Measurements from ENCODE around the gene THY1. TPM values are rescaled to one million over a fixed set of nuclear protein-coding genes. Genes with fewer than 3 reads are reported as not detected.

Gene THY1
- polyA plus RNA-seq, 1 donor from 2014 or later, result 98.3 TPM

GRCh38 chr11:119377112-119377901 lies 45.7 kb downstream of the THY1 start:
- Histone ChIP-seq H3K9me3 (ENCODE audit: low read length) (no peaks in the 10 kb centered on the region), H3K79me2 (replicated peaks; ENCODE audit: insufficient read depth, low read length) (no peaks in the 10 kb centered on the region), H3K9me2 (ENCODE audit: insufficient read depth, low read length) (no peaks in the 10 kb centered on the region), H3K27ac (ENCODE audit: low read length) (no peak overlapping the region), H4K20me1 (ENCODE audit: insufficient read depth) (no peaks in the 10 kb centered on the region), H3K4me3 (ENCODE audit: low read length) (no peak overlapping the region), H2AFZ (ENCODE audit: low read depth, low read length) (no peak overlapping the region), H3K27me3 (ENCODE audit: insufficient read depth, low read depth, low read length) (peaks cover 10% of the 10 kb centered on the region), H3F3A (ENCODE audit: insufficient read depth, low read length, poor library complexity, severe bottlenecking) (no peaks in the 10 kb centered on the region), H3K4me2 (ENCODE audit: low read length) (no peak overlapping the region), H3K36me3 (ENCODE audit: insufficient read depth, low read length) (no peaks in the 10 kb centered on the region), H3K9ac (ENCODE audit: low read length) (no peak overlapping the region)
- TF ChIP-seq SMC3 (conservative IDR thresholded peaks at IDR 0.05; ENCODE audit: poor library complexity) (no peak), CTCF (IDR thresholded peaks at IDR 0.05; ENCODE audit: poor library complexity, severe bottlenecking) (no peak), REST (IDR thresholded peaks at IDR 0.05; ENCODE audit: borderline replicate concordance) (no peak), POLR2AphosphoS5 (IDR thresholded peaks at IDR 0.05) (no peak), MXI1 (conservative IDR thresholded peaks at IDR 0.05; ENCODE audit: poor library complexity, severe bottlenecking) (no peak), TAF1 (IDR thresholded peaks at IDR 0.05; ENCODE audit: low read depth) (no peak), EZH2 (IDR thresholded peaks at IDR 0.05; ENCODE audit: borderline replicate concordance, insufficient read depth, low read length, poor library complexity, severe bottlenecking) (no peak), EP300 (conservative IDR thresholded peaks at IDR 0.05; ENCODE audit: poor library complexity, severe bottlenecking) (no peak), RAD21 (conservative IDR thresholded peaks at IDR 0.05) (no peak)

GRCh38 chr11:119376197-119376847 lies 46.6 kb downstream of the THY1 start:
- no peaks in the 10 kb centered on the region for H3F3A ChIP-seq (ENCODE audit: insufficient read depth, low read length, poor library complexity, severe bottlenecking)
- H3K9ac ChIP-seq (ENCODE audit: low read length), result no peak overlapping the region
- no peaks in the 10 kb centered on the region for H3K9me2 ChIP-seq (ENCODE audit: insufficient read depth, low read length)
- H3K4me3 ChIP-seq (ENCODE audit: low read length), result no peak overlapping the region
- H3K79me2 ChIP-seq (replicated peaks; ENCODE audit: insufficient read depth, low read length), result no peaks in the 10 kb centered on the region
- H3K36me3 ChIP-seq (ENCODE audit: insufficient read depth, low read length), result no peaks in the 10 kb centered on the region
- no peak overlapping the region for H2AFZ ChIP-seq (ENCODE audit: low read depth, low read length)
- H3K27me3 ChIP-seq (ENCODE audit: insufficient read depth, low read depth, low read length), result peaks cover 10% of the 10 kb centered on the region
- H3K9me3 ChIP-seq (ENCODE audit: low read length), result no peaks in the 10 kb centered on the region
- no peak overlapping the region for H3K4me2 ChIP-seq (ENCODE audit: low read length)
- no peak overlapping the region for H3K27ac ChIP-seq (ENCODE audit: low read length)
- TF ChIP-seq SMC3 (conservative IDR thresholded peaks at IDR 0.05; ENCODE audit: poor library complexity), result no peak
- no peak for TF ChIP-seq POLR2AphosphoS5 (IDR thresholded peaks at IDR 0.05)
- TF ChIP-seq EZH2 (IDR thresholded peaks at IDR 0.05; ENCODE audit: borderline replicate concordance, insufficient read depth, low read length, poor library complexity, severe bottlenecking), result no peak
- no peak for TF ChIP-seq REST (IDR thresholded peaks at IDR 0.05; ENCODE audit: borderline replicate concordance)
- no peak for TF ChIP-seq MXI1 (conservative IDR thresholded peaks at IDR 0.05; ENCODE audit: poor library complexity, severe bottlenecking)
- no peak for TF ChIP-seq TAF1 (IDR thresholded peaks at IDR 0.05; ENCODE audit: low read depth)
- no peak for TF ChIP-seq RAD21 (conservative IDR thresholded peaks at IDR 0.05)
- TF ChIP-seq CTCF (IDR thresholded peaks at IDR 0.05; ENCODE audit: poor library complexity, severe bottlenecking), result no peak
- no peak for TF ChIP-seq EP300 (conservative IDR thresholded peaks at IDR 0.05; ENCODE audit: poor library complexity, severe bottlenecking)
- H4K20me1 ChIP-seq (ENCODE audit: insufficient read depth), result no peaks in the 10 kb centered on the region
